Stimulated activated CD8-positive, alpha-beta memory T cell treated with anti-CD3 and anti-CD28 coated beads, Interleukin-12 subunit alpha, Interleukin-12 subunit beta, amount 100 ng/mL, for 4 hours (primary cell): ENCODE data around the gene EML6.

ENCODE experiments used
- DNase-seq: peaks from one replicate; pipeline ENCODE4 v3.0.0-alpha.2; 2020; ENCODE audit warnings: low read depth

Gene EML6

GRCh38 chr2:54880428-54880827 lies 157.0 kb downstream of the EML6 start:
- DNase-seq, result no peak

GRCh38 chr2:54881759-54882158 lies 158.3 kb downstream of the EML6 start:
- DNase-seq, result no peak

- DNase-seq, result no peak
Measured at GRCh38 chr2:54885891-54886290, 162.4 kb downstream of the EML6 start.

DNA sequence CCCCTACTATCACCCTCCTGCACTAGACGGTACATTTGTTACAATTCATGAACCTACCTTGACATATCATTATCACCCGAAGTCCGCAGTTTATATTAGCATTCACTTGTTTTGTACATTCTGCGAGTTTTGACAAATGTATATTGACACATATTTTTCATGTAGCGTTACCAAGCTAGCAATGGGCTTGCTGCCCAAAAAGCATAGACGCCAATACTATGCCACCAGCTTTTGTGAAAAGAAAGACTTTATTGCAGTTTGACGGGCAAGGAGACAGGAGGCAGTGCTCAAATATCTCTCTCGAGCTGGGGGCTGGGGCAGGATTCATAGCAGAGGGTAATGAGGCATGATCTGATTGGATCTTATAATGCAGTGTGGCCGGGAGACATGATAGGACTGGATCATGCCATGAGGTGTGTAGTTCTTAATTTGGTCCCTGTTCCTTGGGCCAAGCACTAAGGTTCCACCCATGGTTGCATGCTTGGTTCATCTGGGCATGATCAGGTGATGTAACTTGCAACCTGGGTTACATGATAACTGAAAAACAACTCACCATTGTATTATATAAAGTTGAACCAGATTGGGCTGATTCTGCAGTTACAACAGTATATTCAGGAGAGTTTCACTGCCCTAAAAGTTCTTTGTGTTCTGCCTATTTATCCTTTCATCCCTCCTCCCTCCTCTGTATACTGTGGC lies 164.5 kb downstream of the EML6 start:
- DNase-seq, result no peak

DNA sequence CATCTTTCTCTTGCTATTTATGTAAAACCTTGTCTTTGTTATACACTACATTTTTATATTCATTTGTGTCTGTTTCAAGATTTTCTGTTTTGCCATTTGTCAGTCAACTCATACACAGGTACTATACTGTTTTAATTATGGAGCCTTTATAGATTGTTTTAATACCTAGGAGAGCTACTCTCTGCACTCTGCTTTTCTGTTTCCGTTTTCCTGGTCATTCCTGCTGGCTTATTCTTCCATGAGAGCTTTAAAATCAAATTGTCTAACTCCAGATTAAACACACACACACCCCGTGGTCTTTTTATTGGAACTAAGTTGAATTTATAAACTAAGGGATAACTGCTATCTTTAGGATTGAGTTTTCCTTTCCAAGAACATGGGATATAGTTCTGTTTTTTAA lies 165.6 kb downstream of the EML6 start:
- no peak for DNase-seq

DNA sequence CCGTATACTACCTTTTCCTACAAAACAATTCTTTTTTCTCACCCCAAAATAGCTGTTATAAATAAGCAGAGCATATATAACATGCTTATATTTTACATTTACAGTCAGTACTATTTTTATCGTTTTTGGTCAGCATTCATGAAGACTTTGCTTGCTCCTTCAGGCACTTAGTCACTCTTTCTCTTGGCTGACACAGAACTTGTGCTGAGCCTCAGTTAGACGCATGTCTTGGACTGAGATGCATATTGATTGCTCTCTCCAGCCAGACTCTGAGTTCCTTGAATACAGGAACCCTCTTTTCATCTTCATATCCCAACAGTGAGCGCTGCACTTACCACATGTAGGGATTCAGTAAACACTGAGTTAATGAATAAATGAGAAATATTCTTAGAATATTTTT lies 168.4 kb downstream of the EML6 start:
- no peak for DNase-seq

DNA sequence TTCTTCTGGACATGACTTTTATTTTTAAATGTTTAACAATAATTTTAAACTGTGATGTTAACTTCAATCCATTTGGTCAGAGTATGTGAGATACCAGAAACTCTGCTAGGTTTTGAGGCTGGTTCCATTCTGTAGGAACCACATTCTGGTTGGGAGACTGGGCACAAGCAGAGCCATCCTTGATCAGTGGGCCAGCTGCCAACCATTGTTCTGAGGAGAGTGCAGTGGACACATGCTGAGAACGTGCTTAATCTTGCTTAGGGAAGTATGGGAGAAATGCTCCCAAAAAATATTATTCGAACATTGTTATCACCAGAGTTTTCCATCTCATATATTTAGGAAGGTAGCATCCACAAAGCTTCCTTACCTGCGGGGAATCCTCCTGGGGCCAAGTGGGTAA lies 171.0 kb downstream of the EML6 start:
- DNase-seq, result no peak

GRCh38 chr2:54895730-54896129 lies 172.3 kb downstream of the EML6 start:
- no peak for DNase-seq

- no peak for DNase-seq
Measured at GRCh38 chr2:54897420-54898310, 174.2 kb downstream of the EML6 start.

DNA sequence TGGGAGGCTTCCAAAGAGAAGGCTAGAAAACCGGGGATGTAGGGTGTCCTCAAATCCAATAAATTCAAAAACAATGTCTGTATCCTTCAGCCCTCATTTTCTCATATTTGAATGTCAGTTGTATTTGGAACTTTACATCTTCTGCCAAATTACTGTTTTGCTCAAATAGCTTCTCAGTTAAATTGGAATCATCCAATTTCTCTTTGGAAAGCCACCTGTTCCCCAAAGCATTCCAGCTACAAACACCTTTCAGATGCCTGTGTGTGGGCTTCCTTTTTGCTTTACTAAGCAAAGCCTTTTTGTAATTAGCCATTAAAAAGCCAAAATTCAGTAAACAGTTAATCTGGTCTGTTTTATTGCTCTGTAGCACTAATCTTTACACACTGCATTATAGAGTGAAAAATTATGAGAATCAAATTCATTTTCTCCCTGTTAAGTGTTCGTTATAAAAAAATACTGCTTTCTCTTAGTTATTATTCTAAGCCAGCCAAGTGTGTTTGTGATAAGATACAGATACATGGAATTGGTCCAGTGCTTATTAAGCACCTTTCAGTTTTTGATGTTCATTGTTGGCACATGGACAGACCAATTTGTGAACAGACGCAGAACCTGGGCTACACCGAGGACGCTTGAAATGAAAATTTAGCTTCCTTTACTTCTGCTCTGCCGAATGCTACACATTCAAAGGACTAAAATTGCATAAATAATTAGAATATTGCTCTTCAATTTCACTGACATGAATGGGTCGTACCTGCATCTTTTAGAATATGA lies 175.2 kb downstream of the EML6 start:
- DNase-seq, result no peak

DNA sequence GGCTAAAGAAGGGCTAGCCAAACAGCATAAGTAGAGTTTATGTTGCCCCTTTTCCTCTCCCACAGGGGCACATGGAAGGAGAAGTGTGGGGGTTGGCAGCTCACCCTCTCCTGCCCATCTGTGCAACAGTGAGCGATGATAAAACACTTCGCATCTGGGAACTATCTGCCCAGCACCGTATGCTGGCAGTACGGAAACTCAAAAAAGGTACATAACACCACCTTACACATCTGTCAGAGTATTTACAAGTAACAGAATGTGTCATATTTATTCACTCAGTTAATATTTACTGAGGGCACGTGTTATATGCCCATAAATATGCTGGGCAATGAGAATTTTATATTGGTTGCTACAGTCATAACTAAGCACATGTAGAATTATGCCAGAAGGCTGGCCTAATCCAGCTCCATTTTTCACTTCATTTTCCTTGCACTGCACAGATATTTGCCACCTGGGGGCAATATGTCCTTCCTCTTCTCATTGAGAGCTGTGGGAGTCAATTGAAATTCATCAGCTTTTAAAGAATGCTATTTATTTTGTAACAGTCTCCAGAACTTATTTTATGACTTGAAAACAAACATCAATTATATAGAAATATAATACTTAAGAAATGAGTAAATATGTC lies 176.2 kb downstream of the EML6 start:
- no peak for DNase-seq

GRCh38 chr2:54901224-54901986 lies 177.9 kb downstream of the EML6 start:
- no peak for DNase-seq

DNA sequence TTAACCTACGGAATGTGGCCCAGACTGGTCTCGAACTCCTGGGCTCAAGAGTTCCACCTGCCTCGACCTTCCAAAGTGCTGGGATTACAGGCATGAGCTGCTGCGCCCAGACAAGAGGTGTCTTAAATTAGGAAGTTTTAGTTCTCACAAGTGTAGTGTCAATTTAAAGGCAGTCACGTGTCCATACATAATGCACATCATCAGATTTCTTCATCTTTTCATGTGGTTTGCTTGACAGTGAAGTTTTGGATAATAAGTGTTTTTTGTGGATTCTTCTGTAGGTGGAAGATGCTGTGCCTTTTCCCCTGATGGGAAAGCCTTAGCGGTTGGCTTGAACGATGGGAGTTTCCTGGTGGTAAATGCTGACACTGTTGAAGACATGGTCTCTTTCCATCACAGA lies 179.3 kb downstream of the EML6 start:
- no peak for DNase-seq

GRCh38 chr2:54903736-54904554 lies 180.5 kb downstream of the EML6 start:
- peak; percentile 40 for DNase-seq

DNA sequence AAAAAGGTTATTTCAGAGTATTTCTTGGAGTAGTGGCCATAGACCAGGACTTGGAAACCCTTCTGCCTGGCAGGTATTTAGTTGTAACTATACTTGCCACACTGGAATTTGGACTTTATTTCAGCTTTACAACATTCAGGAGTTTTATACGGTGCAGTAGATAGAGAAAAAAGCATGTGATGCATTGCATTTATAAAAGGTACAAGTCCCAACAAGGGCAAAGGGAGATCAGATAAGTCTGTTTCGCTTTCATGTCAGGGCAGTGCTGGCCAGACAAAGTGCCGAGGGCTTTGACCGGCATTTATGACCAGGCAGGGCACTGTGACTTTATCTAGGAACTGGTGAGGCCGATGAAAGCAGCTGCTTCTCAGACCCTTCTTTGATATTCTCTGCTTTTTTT lies 181.4 kb downstream of the EML6 start:
- no peak for DNase-seq

- no peak for DNase-seq
Measured at GRCh38 chr2:54906716-54907115, 183.3 kb downstream of the EML6 start.

GRCh38 chr2:54907663-54908062 lies 184.2 kb downstream of the EML6 start:
- DNase-seq, result no peak

- DNase-seq, result no peak
Measured at GRCh38 chr2:54908591-54908990, 185.1 kb downstream of the EML6 start.

- DNase-seq, result no peak
Measured at GRCh38 chr2:54909001-54909400, 185.5 kb downstream of the EML6 start.

- no peak for DNase-seq
Measured at GRCh38 chr2:54912305-54912704, 188.8 kb downstream of the EML6 start.

- no peak for DNase-seq
Measured at GRCh38 chr2:54912893-54913292, 189.4 kb downstream of the EML6 start.
